Esophagus squamous epithelium (tissue), 5 donors: ENCODE results near the gene STX5. TPM values are rescaled to one million over a fixed set of nuclear protein-coding genes. Genes with fewer than 3 reads are reported as not detected.

ENCODE experiments used
- DNase-seq: peaks from one replicate; lab custom pipeline; 2025; lab: John Stamatoyannopoulos, UW
- H3K27ac ChIP-seq, 4 donors: fragments of 200-600 bp; sonication (generic); one replicate each; pipeline ENCODE4 v1.5.1; 2016 to 2019; ENCODE audit warnings: mild to moderate bottlenecking in 1 of 4
- H3K27me3 ChIP-seq, 4 donors: fragments of 200-600 bp; sonication (generic); 1 replicate in 3 of 4; 2 replicates in 1 of 4; pipeline versions ENCODE4 v1.5.1 to v1.6.0; 2017 to 2021; ENCODE audit warnings: antibody characterized with exemption in 1 of 4
- H3K36me3 ChIP-seq, 3 donors: fragments of 200-600 bp; sonication (generic); one replicate each; pipeline ENCODE4 v1.5.1; 2016 to 2019
- H3K4me1 ChIP-seq, 3 donors: fragments of 200-600 bp; sonication (generic); one replicate each; pipeline ENCODE4 v1.5.1; 2017 to 2019
- H3K4me3 ChIP-seq, 4 donors: fragments of 200-600 bp; sonication (generic); 1 replicate in 3 of 4; 2 replicates in 1 of 4; pipeline ENCODE4 v1.5.1; 2016 to 2019; ENCODE audit warnings: mild to moderate bottlenecking in 2 of 4, moderate library complexity in 1 of 4
- H3K9me3 ChIP-seq, 3 donors: fragments of 200-600 bp; sonication (generic); one replicate each; pipeline ENCODE4 v1.5.1; 2016 to 2019
- CTCF ChIP-seq, 6 experiments: fragments of 450-650 bp in 4 of 6; fragments of 200-600 bp in 2 of 6; sonication (generic) in 2 of 6; IDR thresholded peaks; one replicate each; pipeline ENCODE4 v1.5.1; 2016 to 2019; ENCODE audit warnings: antibody characterized with exemption in 6 of 6, mild to moderate bottlenecking in 4 of 6, moderate library complexity in 4 of 6
- POLR2A ChIP-seq, 4 donors: fragments of 450-650 bp; IDR thresholded peaks; one replicate each; pipeline ENCODE4 v1.6.1; 2017; ENCODE audit warnings: antibody characterized with exemption in 4 of 4, mild to moderate bottlenecking in 4 of 4, moderate library complexity in 3 of 4
- WGBS, 2 donors: methylation state at CpG; one replicate each; pipeline ENCODE4 v1.1.5; 2018; 5-methylcytosine and 5-hydroxymethylcytosine counted together
- intact Hi-C: fragments of 100-400 bp; cut with DNase I; formaldehyde crosslinking; loops from one replicate; pipeline ENCODE4 v1.15.0; 2022
- total RNA-seq, 4 donors: library from RNA; depleted of rRNA; stranded (reverse); fragments of >200 nt; gene quantifications; one replicate each; pipeline ENCODE4 v1.1.0, GENCODE V29; 2016
- donor health status: DM: yes; HTN: yes; CAD: no.

Gene STX5
- total RNA-seq, 4 donors from 2014 or later, result 23.0 to 34.7 (median 24.2) TPM

- DNase-seq, result no peak
- Histone ChIP-seq H3K27me3 (no peaks in the 10 kb centered on the region), H3K4me3 (no peak overlapping the region), H3K4me1 (peaks cover 7 to 18% (median 9%) of the 10 kb centered on the region in 3 donors), H3K9me3 (no peaks in the 10 kb centered on the region), H3K27ac (no peak overlapping the region), H3K36me3 (peaks cover 59 to 92% (median 81%) of the 10 kb centered on the region in 3 donors)
- no peak for TF ChIP-seq POLR2A (IDR thresholded peaks at IDR 0.05)
- TF ChIP-seq CTCF (IDR thresholded peaks at IDR 0.05), result no peak
- 85 to 92% methylated on average over 6 of the region's 7 CpGs for WGBS, 2 donors
- intact Hi-C loops, result no loop called here
These were observed 35.6 kb downstream of the STX5 start for GRCh38 chr11:62796281-62796680.

- DNase-seq, result no peak
- H3K9me3 ChIP-seq, result no peaks in the 10 kb centered on the region
- H3K27me3 ChIP-seq, result no peaks in the 10 kb centered on the region
- H3K36me3 ChIP-seq, result peaks cover 41 to 87% (median 62%) of the 10 kb centered on the region in 3 donors
- intact Hi-C loops, result loop anchor here (5.0 kb wide), 1 partner anchor 68 kb away; no protein-coding TSS in a partner anchor
- no peak overlapping the region for H3K27ac ChIP-seq
- peaks cover 17 to 38% (median 18%) of the 10 kb centered on the region in 3 donors for H3K4me1 ChIP-seq
- no peak overlapping the region for H3K4me3 ChIP-seq
- TF ChIP-seq CTCF (IDR thresholded peaks at IDR 0.05) (no peak), POLR2A (IDR thresholded peaks at IDR 0.05) (no peak)
- 88 to 92% methylated on average over 8 of the region's 8 CpGs for WGBS, 2 donors
These were observed 37.6 kb downstream of the STX5 start for GRCh38 chr11:62794201-62794775.

DNA sequence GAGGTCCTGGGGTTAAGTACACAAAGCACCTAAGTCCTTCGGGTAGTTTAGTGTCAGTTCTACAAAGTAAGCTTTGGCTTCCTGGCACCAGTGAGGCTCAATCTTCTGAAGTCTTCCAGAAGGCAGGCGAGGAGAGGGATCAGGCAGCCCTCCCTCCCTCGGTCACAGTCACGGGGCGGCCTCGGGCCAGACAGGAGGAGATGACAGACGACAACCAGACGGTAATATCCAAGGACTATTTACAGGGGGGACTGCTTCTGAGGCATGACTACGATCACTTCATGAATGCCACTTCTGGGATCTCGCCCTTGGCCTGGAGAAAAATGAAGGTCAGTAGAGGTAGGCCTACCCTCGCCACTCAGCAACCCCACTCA lies 39.7 kb downstream of the STX5 start:
- TF ChIP-seq POLR2A (IDR thresholded peaks at IDR 0.05) (no peak), CTCF (IDR thresholded peaks at IDR 0.05) (peak in 1 of 6 experiments; percentile 0)
- intact Hi-C loops, result loop anchor here (5.0 kb wide), 1 partner anchor 70 kb away; no protein-coding TSS in a partner anchor
- Histone ChIP-seq H3K4me1 (peaks cover 27 to 54% (median 31%) of the 10 kb centered on the region in 3 donors), H3K27ac (peak overlapping the region; percentile 86 to 93 (median 88)), H3K4me3 (peak overlapping the region; percentile 81 to 90 (median 86)), H3K9me3 (no peaks in the 10 kb centered on the region), H3K36me3 (peaks cover 32 to 71% (median 44%) of the 10 kb centered on the region in 3 donors), H3K27me3 (no peaks in the 10 kb centered on the region)
- 0 to 33% methylated on average over 6 to 7 of the region's 11 CpGs for WGBS, 2 donors
- DNase-seq, result no peak

GRCh38 chr11:62791501-62792201 lies 40.2 kb downstream of the STX5 start, which contains the start of gene TMEM223:
Gene TMEM223, minus strand, starts transcription at chr11:62792006. Its CDS starts 12 bp downstream, at chr11:62791994.
- Histone ChIP-seq H3K36me3 (peaks cover 31 to 66% (median 39%) of the 10 kb centered on the region in 3 donors), H3K4me3 (peak within 1 kb of the TSS; percentile 81 to 90 (median 86)), H3K27me3 (no peaks in the 10 kb centered on the region), H3K4me1 (peaks cover 27 to 54% (median 31%) of the 10 kb centered on the region in 3 donors), H3K27ac (peak within 1 kb of the TSS; percentile 86 to 93 (median 88)), H3K9me3 (no peaks in the 10 kb centered on the region)
- peak; percentile 24 for DNase-seq
- TF ChIP-seq CTCF (IDR thresholded peaks at IDR 0.05) (peak in 4 of 6 experiments; percentile 20 to 43 (median 36)), POLR2A (IDR thresholded peaks at IDR 0.05) (peak in 3 of 4 donors; percentile 42 to 84 (median 77))
- intact Hi-C loops, result loop anchor here (5.0 kb wide), 1 partner anchor 71 kb away; no protein-coding TSS in a partner anchor
- WGBS, 2 donors, result 0% methylated on average over 1 to 3 of the region's 58 CpGs
